22Rv1 (cell line): ENCODE results near the gene HS3ST6.

Experiments
- ZFX ChIP-seq: fragments of 450-650 bp; IDR thresholded peaks from 2 replicates; pipeline ENCODE4 v1.6.1; 2017; ENCODE audit warnings: antibody characterized with exemption, borderline replicate concordance
- TF ChIP-seq, protein P1 (sequence below): fragments of 450-650 bp; IDR thresholded peaks from 2 replicates; pipeline ENCODE4 v1.5.1; 2017; ENCODE audit warnings: mild to moderate bottlenecking

DNA sequence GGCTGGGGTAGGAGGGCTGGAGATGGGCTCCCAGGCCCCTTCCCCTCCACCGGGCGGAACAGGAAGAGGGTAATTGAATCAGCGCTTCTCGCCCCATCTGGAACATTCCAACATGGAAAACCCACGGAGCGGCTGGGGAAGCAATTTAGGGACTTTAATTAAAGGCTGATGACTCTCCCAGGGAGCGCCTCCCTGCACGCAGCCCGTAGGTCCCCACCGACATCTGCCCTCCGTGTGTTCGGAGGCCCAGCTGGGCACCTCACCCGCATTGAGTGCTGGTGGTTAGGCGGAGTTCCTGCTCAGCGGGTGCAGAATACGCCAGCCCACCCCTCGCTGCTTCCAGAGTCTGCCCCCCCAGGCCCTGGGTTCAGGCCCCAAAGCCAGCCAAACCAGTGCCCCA is 10.0 kb downstream of the HS3ST6 start:
- TF ChIP-seq, protein P1, sequence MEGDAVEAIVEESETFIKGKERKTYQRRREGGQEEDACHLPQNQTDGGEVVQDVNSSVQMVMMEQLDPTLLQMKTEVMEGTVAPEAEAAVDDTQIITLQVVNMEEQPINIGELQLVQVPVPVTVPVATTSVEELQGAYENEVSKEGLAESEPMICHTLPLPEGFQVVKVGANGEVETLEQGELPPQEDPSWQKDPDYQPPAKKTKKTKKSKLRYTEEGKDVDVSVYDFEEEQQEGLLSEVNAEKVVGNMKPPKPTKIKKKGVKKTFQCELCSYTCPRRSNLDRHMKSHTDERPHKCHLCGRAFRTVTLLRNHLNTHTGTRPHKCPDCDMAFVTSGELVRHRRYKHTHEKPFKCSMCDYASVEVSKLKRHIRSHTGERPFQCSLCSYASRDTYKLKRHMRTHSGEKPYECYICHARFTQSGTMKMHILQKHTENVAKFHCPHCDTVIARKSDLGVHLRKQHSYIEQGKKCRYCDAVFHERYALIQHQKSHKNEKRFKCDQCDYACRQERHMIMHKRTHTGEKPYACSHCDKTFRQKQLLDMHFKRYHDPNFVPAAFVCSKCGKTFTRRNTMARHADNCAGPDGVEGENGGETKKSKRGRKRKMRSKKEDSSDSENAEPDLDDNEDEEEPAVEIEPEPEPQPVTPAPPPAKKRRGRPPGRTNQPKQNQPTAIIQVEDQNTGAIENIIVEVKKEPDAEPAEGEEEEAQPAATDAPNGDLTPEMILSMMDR, result no peak
- no peak for TF ChIP-seq ZFX
